Thyroid gland (tissue), 4 donors: ENCODE results near the gene MEN1.

Experiments
- CTCF ChIP-seq, 6 experiments: fragments of 200-600 bp in 3 of 6; fragments of 450-650 bp in 3 of 6; sonication (generic) in 3 of 6; IDR thresholded peaks; one replicate each; pipeline ENCODE4 v1.5.1; 2016 to 2019; ENCODE audit warnings: antibody characterized with exemption in 6 of 6, mild to moderate bottlenecking in 2 of 6, inconsistent platforms in 1 of 6, moderate library complexity in 1 of 6
- POLR2A ChIP-seq, 2 donors: fragments of 450-650 bp; IDR thresholded peaks; one replicate each; pipeline ENCODE4 v1.6.1; 2017; ENCODE audit warnings: antibody characterized with exemption in 2 of 2, mild to moderate bottlenecking in 2 of 2, moderate library complexity in 1 of 2

- TF ChIP-seq POLR2A (IDR thresholded peaks at IDR 0.05): no peak
- TF ChIP-seq CTCF (IDR thresholded peaks at IDR 0.05): no peak
Observed at GRCh38 chr11:64837887-64838351, 27.6 kb upstream of the MEN1 start.
